NCI-H524 (cell line): ENCODE results near the gene MEIS2.

Experiments used
- DNase-seq, 2 experiments: peaks; one replicate each; lab custom pipeline; 2025; lab: John Stamatoyannopoulos, UW

MEIS2 gene

DNA sequence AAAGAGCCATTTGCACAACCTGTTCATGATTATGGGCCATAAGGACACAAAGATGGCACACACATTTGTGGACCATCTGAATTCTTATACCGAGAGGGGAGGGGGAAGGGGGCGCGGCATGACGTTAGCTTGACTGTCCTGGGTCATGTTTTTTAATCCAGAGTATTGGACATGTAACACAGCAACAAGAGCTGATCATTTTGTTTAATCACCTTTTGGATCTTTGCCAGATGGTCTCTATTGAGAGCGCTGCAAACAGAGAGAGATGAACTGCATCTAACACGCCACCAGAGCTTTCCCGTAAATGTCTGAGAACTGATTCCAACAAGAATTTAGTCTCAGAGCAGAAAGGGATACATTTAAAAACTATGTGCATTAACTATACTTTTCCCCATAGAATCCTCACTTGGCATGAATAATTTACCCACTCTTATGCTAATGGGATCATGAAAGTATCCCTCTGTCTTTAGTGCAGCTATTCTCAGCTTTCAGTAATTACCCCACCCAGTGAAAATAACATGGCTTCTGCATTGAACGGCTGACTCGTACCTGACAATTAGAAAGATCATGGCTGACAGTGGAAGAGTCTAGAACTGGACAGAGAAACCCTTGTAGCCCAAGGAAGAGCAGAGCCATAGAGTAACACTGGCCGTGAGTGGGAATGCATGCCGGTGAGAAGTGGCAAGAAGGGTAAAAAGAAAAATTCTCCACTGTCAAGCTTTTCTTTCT, 22.6 kb downstream of the MEIS2 start:
- peak in 1 of 2 experiments; percentile 43 for DNase-seq

GRCh38 chr15:37076543-37076942, 23.8 kb downstream of the MEIS2 start:
- no peak for DNase-seq

DNA sequence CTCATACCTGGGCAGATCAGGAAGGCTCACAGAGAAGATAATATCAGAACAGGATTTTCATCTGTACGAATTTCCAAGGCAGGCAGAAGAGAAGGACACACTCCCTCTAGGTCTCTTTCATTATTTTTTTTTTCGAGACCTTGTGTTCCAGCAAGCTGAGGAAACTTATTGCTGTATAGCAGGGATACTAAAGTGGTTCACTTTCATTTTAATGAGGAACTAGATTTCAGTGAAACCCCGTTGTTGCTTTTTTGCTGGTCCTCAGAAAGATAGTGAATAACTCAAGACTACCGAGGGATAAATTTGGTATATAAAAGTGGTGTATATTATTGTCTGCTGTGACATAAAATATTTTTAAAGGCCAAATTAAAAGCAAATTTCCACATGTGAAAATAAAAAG, 24.6 kb downstream of the MEIS2 start:
- DNase-seq = no peak

GRCh38 chr15:37072181-37072580, 28.2 kb downstream of the MEIS2 start:
- peak in 1 of 2 experiments; percentile 23 for DNase-seq

GRCh38 chr15:37071134-37071533, 29.2 kb downstream of the MEIS2 start:
- DNase-seq = no peak

DNA sequence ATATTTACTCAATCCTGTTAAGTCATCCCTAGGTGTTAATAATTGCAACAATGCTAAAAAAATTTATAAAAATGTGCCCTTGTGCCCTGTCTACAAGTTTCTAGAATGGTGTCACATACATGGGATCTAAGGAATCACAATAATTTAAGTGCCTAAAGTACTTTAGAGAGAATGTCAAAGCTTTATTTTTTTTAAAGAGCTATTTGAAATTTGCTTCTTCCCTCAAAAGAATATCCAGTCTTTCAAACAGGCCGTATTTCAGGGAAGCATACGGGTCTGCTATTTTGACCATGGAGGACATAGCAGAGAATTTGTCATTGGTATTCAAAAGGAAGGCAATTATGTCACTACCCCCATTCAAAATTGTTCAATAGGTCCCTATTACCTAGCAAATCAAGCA, 29.7 kb downstream of the MEIS2 start:
- DNase-seq = no peak

DNA sequence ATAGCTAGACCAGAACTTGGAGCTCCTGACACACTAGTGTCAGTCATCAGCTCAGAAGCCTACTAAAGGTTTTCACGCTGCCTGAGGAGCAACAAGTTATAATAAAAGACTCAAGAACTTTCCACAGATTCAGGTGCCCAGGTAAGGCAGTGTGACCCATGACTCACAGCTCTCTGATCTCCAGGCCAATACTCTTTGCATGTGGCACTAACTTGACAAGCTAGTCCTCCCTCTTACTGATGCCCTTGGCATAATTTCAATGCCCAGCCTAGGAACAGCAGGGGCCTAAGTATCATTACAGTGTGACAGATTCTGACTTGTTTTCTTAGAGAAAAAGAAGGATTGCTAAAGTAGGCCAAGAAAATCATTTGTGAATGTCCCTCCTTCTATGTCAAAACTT, 38.4 kb downstream of the MEIS2 start:
- DNase-seq = peak in 1 of 2 experiments; percentile 30

- no peak for DNase-seq
Observed at GRCh38 chr15:37059086-37059485, 41.3 kb downstream of the MEIS2 start.

DNA sequence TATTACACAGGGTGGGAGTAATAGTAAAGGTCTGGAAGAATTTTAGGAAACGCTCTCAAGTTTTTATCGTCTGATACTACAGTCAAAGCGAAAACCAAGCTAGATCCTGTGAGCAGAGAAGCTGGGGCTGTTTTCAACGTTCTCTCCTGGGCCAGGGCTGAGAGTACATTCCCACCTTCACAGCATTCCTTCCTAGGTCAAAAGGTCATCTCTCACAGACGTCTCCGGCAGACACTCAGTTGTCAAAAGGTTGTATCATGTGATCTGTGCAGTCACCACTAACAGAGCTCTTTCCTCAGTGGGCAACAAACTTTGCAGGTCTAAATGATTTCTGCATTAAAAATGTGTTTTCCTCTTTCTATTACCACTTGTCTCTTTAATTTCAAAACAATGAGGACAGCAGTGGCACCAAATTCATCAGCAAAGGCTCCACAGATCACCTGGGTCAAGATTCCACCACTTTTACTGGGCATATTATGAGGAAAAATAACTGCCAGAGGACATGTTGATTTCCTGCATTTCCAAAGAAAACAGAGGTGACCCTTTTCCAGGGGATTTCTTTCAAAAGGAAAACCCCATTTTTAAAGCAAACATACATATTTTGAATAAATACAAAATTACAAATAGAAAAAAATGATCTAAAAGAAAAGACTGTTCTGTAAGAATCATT, 41.9 kb downstream of the MEIS2 start:
- DNase-seq = no peak

DNA sequence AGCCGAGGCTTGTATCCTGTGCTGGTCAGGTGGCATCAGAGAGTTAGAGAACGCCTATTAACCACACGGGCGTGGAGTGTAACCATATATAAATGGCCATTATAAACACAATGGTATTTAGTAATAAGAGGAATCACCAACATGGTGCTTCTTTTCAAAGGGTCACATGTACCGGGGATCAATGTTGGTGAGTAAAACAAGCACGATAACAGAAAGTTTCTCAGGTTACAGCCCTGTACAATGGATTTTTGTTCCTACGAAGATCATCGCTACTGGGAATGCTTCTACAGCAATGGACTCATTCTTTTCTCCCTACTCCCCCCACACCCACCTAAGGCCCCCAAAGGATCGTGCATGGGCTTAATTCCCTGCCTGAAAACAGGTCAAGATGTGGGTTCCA, 42.5 kb downstream of the MEIS2 start:
- no peak for DNase-seq

- no peak for DNase-seq
Observed at GRCh38 chr15:37057256-37057655, 43.1 kb downstream of the MEIS2 start.

DNA sequence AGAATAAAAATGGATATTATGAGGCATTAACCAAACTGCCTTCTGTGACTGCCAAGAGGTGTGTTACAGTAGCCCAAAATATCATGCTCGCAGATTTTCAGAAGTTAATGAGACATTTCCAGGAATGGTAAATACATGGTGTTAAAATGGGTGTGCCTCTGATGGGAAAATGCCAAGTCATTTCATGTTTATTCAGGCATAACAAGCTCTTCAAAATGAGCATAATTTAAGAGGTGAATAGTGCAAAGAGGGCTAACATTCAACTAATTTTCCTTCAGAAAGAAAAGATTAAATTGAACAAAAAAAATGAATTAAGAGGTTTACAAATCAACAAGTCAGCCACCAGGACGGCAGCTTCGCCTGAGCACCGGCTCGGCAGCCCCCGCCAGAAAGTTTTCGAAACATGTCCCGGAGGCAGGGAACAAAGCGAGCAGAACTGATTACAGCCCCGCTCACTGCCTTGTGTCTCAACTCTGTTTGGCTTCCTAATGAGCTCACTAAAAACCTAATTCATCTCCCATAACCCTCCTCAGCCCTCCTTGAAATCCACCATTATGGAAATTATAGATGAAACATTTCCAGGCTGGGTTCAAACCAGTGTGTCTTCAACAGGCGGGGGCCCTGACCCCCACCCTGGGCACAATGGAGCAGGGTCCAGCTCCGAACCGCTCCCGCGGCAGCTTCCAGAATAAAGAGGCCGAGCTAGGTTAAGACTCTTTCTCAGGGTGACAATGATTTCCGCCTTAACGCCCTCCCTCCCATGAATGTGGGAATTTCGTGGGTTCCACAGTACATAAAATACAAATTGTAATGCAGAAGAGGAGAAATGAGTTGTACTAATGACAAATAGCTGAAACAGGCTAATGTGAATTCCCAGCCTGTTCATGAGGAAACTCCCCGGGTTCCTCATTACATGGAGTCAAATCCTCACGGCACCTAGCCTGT, 43.9 kb downstream of the MEIS2 start:
- DNase-seq = no peak

GRCh38 chr15:37055481-37055880, 44.9 kb downstream of the MEIS2 start:
- DNase-seq = no peak

DNA sequence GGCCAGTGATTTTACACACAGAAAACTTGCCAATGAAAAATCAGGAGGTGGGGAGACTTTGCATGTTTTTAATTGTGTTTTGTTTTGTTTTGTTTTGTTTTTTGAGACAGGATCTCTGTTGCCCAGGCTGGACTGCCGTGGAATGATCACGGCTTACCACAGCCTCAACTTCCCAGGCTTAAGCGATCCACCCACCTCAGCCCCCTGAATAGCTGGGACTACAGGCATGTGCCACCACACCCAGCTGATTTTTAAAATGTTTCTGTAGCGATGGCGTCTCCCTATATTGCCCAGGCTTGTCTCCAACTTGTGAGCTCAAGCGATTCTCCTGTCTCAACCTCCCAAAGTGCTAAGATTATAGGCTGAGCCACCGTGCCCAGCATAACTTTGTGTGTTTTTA, 46.0 kb downstream of the MEIS2 start:
- no peak for DNase-seq

DNA sequence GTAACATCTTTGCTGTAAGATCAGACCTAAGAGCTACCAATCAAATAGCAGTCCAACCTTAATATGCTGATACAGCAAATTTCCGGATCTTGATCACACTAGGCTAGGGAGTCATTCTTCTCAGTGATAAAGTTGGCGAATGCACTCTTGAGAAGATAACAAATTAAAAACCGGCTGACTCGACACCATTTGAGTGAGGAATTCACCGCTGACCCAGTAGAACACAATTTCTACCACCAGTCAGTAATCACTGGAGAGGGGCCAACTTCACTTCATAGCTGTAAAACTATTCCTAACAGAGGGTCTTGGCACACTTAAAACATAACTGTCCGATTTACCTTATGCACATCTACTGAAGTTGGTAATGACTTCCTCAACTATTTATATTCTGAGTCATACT, 47.2 kb downstream of the MEIS2 start:
- DNase-seq = no peak

DNA sequence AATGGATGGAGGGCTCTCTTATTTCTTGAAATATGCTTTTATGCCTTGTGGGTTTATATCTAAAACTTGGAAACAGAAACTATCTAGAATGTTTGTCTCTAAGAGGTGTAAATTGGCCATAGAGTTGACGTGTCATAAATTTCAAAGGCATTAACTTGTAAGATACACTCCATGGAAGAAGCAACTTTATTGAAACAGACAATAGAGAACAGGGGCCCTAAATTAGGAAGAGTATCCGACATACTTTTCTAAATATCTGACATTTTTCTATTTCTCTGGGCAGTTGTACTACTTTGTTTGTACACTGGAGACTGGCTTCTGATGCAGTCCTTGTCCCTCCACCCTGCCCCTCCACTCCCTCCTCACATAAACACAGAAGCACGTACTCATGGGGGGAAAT, 50.0 kb downstream of the MEIS2 start:
- no peak for DNase-seq

DNA sequence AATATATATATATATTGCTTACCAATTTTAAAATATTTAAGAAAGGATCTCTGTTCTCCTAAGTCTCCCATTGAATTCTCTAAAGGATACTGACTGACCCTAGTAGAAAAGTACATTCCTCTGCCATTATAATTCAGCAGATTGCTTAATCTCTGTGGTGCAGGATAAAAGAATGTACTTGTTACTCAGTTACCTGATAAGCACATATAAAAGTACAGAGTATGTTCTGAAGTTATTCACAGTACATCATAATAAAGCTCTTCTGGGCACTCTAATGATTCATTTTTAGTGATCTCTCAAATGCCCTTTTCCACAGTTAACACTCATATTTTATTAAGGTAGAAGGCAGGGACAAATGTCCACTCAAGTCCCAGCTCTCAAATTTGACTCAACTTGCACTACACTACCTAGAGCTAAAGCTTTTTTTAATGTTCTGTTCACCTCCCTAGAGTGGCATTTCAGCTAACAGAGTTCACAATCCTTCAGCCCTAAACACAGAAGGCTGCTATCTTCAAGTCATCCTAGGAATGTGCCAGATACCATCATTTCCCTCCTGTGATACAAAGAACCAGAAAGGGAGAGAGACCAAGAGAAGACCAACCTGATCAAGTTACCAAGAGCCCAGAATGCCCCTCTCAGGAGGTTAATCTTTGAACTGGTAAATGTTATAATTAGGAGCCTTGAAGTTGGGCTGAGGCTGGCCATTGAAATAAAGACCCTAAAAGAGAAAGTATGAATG, 53.3 kb downstream of the MEIS2 start:
- DNase-seq = no peak

GRCh38 chr15:37045859-37046740, 54.2 kb downstream of the MEIS2 start:
- DNase-seq = no peak

DNA sequence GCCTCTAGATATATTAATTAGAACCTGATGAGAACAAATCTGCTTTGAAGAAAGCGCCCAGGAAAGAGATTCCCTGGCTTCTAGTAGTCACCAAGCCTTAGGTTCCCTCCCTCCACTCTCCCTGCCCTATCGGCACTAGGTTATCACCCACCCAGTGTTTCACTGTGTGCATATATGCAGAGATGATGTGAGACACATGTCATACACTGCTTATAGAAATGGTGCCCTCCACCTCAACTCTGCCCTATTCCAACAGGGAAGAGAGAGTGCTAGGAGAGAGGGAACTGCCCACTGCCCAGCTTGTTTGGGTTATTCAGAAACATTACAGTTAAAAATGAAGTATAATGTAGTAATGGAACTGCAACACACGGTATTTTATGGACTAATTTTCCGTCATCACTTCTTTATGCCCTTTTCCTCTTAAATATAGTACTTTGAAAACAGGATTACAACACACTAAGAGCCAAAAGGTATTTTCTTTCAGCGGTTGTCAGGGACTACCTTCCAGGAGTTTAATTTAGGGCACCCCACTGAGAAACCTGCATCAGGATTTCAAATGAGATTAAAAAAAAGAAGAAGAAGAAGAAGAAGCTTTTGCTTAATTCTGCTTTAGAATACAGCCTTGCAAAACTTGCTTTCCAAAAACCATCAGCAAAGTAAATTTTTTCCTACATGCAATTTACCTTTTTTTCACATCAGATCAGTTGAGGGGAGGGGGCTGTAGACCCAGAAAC, 55.3 kb downstream of the MEIS2 start:
- DNase-seq = no peak

- no peak for DNase-seq
Observed at GRCh38 chr15:37041836-37042235, 58.5 kb downstream of the MEIS2 start.
